Neutrophil (primary cell): Measurements from ENCODE around the gene DLK1.
A peak's percentile ranks its signal among the peaks of the same experiment; 100 is the strongest.

ENCODE experiments used
- H3K27ac ChIP-seq: fragments of 200-600 bp; sonication (generic); 2 replicates; pipeline ENCODE4 v1.5.1; 2016; ENCODE audit warnings: mild to moderate bottlenecking, moderate library complexity
- H3K27me3 ChIP-seq: fragments of 200-600 bp; sonication (generic); 2 replicates; pipeline ENCODE4 v1.6.0; 2016; ENCODE audit warnings: mild to moderate bottlenecking
- H3K36me3 ChIP-seq: fragments of 200-600 bp; sonication (generic); 2 replicates; pipeline ENCODE4 v1.5.1; 2017
- H3K4me1 ChIP-seq, 2 experiments: fragments of 200-600 bp in 1 of 2; sonication (generic) in 1 of 2; 1 replicate in 1 of 2; 2 replicates in 1 of 2; pipeline versions ENCODE4 v1.5.1 to v1.6.1; 2013 to 2016; ENCODE audit warnings: low read depth in 1 of 2, low read length in 1 of 2, mild to moderate bottlenecking in 1 of 2, moderate library complexity in 1 of 2; ENCODE audit not compliant: control insufficient read depth in 1 of 2, insufficient read depth in 1 of 2
- H3K4me3 ChIP-seq, 2 experiments: fragments of 200-600 bp in 1 of 2; sonication (generic) in 1 of 2; 1 replicate in 1 of 2; 2 replicates in 1 of 2; pipeline ENCODE4 v1.5.1; 2013 to 2016; ENCODE audit warnings: low read depth in 1 of 2, low read length in 1 of 2, mild to moderate bottlenecking in 1 of 2, moderate library complexity in 1 of 2
- H3K9me3 ChIP-seq: fragments of 200-600 bp; sonication (generic); 2 replicates; pipeline ENCODE4 v1.5.1; 2016
- TF ChIP-seq, protein P1 (sequence below): fragments of 200-600 bp; sonication (generic); IDR thresholded peaks from 2 replicates; pipeline ENCODE4 v1.5.1; 2016; ENCODE audit warnings: antibody characterized with exemption

DLK1 gene

DNA sequence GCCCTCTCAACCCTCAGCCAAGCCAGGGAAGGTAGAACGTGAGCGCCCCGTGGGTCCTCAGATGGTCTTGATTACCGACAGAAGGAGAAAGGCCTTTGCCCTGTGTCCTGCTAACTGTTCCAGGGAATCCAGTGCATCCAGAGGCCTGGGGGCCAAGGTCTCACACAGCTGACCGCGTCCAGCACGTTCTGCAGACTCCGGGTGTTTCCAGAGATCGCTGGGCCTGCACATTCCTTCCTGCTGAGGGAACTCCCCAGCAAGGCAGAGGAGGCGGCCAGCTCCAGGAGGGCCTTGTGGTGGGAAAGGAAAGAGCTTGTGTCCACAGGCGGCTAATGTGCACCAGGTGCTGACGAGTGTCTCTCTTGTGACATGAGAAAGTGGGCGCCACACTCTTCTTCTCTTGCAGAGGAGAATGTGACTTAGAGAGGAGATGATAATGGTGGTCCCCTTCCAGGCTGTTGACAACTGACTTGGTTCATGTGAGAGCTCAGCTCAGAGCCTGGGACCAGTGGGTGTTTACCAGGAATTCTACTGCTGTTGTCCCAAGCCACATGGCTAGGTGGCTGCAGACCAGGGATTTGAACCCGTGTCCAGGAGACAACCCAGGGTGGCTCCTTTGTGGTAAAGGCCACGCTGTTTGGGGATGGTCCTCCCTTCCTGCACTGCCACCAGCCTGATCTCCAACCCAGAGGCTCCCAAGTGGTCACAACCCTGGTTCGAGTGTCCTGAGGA lies 46.8 kb upstream of the DLK1 start:
- Histone ChIP-seq H3K4me3 (no peak overlapping the region), H3K9me3 (no peaks in the 10 kb centered on the region), H3K4me1 (peaks cover 71 to 77% of the 10 kb centered on the region in 2 experiments), H3K27me3 (no peaks in the 10 kb centered on the region), H3K36me3 (no peaks in the 10 kb centered on the region), H3K27ac (peak overlapping the region; percentile 20)
- TF ChIP-seq, protein P1, sequence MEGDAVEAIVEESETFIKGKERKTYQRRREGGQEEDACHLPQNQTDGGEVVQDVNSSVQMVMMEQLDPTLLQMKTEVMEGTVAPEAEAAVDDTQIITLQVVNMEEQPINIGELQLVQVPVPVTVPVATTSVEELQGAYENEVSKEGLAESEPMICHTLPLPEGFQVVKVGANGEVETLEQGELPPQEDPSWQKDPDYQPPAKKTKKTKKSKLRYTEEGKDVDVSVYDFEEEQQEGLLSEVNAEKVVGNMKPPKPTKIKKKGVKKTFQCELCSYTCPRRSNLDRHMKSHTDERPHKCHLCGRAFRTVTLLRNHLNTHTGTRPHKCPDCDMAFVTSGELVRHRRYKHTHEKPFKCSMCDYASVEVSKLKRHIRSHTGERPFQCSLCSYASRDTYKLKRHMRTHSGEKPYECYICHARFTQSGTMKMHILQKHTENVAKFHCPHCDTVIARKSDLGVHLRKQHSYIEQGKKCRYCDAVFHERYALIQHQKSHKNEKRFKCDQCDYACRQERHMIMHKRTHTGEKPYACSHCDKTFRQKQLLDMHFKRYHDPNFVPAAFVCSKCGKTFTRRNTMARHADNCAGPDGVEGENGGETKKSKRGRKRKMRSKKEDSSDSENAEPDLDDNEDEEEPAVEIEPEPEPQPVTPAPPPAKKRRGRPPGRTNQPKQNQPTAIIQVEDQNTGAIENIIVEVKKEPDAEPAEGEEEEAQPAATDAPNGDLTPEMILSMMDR: no peak

DNA sequence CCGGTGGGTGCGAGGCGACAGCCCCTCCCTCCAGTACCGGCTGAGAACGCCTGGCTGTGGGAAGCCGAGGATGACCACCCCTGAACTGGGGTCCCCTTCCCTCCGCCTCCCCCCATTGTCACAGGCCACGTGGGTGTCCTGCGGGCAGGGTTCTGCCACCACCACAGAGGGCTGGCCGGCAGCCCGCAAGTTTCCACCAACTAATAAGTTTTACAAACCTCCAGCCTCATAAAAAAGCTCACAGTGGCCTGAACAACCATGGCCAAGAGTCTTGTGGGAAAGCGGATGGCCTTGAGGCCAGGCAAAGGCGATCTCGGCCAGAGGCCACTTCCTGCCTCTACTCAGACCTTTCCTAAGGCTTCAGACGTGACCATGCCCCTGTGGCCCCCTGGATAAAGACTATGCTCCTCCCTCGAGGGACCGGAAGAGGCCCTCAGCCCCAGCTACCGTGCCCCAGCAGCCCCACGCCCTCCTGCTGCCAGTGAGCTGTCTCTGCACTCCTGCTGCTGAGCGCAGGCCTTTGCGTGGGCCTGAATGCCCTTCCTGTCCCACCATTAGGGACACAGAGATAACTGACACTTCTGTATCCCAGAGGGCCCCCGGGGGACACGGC lies 46.1 kb upstream of the DLK1 start:
- no peaks in the 10 kb centered on the region for H3K27me3 ChIP-seq
- TF ChIP-seq, protein P1: no peak
- H3K9me3 ChIP-seq: no peaks in the 10 kb centered on the region
- peak overlapping the region in 1 of 2 experiments; percentile 1 for H3K4me3 ChIP-seq
- H3K27ac ChIP-seq: peak overlapping the region; percentile 20
- H3K4me1 ChIP-seq: peaks cover 71 to 77% of the 10 kb centered on the region in 2 experiments
- no peaks in the 10 kb centered on the region for H3K36me3 ChIP-seq

DNA sequence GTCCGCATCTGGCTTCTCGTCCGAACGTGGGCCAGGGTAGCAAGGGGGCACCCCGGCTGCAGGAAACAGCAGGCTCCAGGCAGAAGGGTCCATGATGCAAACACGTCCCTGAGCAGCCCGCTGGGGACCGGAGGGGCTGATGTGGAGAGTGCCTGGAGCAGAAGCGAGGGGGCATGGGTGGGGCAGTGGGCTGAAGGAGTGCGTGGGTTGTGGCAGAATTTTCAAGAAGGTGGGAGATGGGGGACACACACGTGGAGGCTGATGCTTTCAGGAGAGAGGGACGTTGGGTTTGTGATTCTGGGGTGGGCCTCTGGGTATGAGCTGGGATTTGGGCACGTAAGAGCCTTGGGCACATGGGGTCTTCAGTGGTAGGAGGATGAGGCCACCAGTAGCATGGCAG lies 45.6 kb upstream of the DLK1 start:
- H3K4me1 ChIP-seq: peaks cover 71 to 77% of the 10 kb centered on the region in 2 experiments
- TF ChIP-seq, protein P1: no peak
- no peaks in the 10 kb centered on the region for H3K9me3 ChIP-seq
- no peak overlapping the region for H3K27ac ChIP-seq
- H3K27me3 ChIP-seq: no peaks in the 10 kb centered on the region
- peak overlapping the region in 1 of 2 experiments; percentile 1 for H3K4me3 ChIP-seq
- no peaks in the 10 kb centered on the region for H3K36me3 ChIP-seq

DNA sequence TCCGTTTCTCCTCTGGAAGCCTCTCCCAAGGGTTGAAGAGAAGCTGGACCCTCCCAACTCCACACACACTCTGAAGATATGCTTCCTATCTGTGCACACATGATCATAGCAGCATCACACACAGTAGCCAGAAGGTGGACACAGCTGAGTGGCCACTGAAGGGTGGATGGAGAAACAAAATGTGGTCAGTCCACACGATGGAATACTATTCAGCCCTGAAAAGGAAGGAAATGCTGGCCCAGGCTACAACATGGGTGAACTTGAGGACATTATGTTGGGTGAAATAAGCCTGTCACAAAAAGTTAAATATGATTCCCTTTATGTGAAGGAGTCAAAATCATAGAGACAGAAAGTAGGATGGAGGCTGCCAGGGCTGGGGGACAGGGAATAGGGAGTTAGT lies 43.9 kb upstream of the DLK1 start:
- Histone ChIP-seq H3K36me3 (no peaks in the 10 kb centered on the region), H3K27me3 (no peaks in the 10 kb centered on the region), H3K9me3 (no peaks in the 10 kb centered on the region), H3K27ac (peak overlapping the region; percentile 9), H3K4me3 (no peak overlapping the region), H3K4me1 (peaks cover 55 to 61% of the 10 kb centered on the region in 2 experiments)
- TF ChIP-seq, protein P1: no peak

DNA sequence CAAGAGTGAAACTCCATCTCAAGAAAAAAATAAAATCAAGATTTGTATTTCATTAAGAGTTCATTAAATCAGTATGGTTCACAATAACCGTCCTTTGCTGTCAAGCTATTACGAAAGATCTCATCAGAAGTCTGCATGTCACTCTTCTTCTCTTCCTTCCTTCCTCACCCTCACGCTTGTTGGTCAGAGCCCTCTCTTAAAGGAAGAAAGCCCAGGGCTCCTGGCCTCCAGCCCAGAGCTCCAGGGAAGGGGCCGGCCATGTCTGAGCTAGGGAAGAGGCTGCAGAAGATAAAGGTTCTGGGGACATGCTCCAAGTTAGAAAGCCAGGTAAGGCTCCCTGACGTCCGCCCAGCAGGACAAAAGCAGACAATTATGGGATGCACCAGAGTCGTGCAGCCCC lies 43.1 kb upstream of the DLK1 start:
- Histone ChIP-seq H3K9me3 (no peaks in the 10 kb centered on the region), H3K27ac (peak overlapping the region; percentile 9), H3K36me3 (no peaks in the 10 kb centered on the region), H3K27me3 (no peaks in the 10 kb centered on the region), H3K4me1 (peaks cover 47 to 52% of the 10 kb centered on the region in 2 experiments), H3K4me3 (no peak overlapping the region)
- TF ChIP-seq, protein P1: no peak
